ENCODE results near the gene PKNOX1.
"Not testable (repeated sequence)": the region's sequence is repeated elsewhere in the genome, so short reads cannot be mapped to it uniquely, and the experiment has no call there.

The PKNOX1 gene

GRCh38 chr21:42973991-42974831 is at the start of gene PKNOX1:
Gene PKNOX1 (plus strand): TSS chr21:42974562. CDS start chr21:43004382, 29,820 bp downstream.
- Histone ChIP-seq H3K36me3 (ENCODE audit: low read length) (no peaks in the 10 kb centered on the region), H3K4me2 (ENCODE audit: low read depth, low read length, poor library complexity, severe bottlenecking) (peak within 1 kb of the TSS; percentile 62), H3K9ac (ENCODE audit: low read length) (peak within 1 kb of the TSS; percentile 94), H2AFZ (ENCODE audit: low read depth, low read length, severe bottlenecking) (peak within 1 kb of the TSS; percentile 43), H3K27me3 (ENCODE audit: low read length) (no peaks in the 10 kb centered on the region), H3F3A (ENCODE audit: insufficient read depth) (peaks cover 19% of the 10 kb centered on the region), H3K4me3 (ENCODE audit: insufficient read depth, low read length, poor library complexity, severe bottlenecking) (peak within 1 kb of the TSS; percentile 84), H3K9me3 (ENCODE audit: insufficient read depth, low read length) (no peaks in the 10 kb centered on the region), H3K79me2 (ENCODE audit: insufficient read depth, low read length) (peaks cover 34% of the 10 kb centered on the region), H4K20me1 (ENCODE audit: low read depth, low read length) (no peaks in the 10 kb centered on the region), H3K9me2 (replicated peaks; ENCODE audit: insufficient read depth, low read length) (no peaks in the 10 kb centered on the region), H3K27ac (ENCODE audit: low read depth, low read length) (peak within 1 kb of the TSS; percentile 64)
- TF ChIP-seq EZH2phosphoT487 (conservative IDR thresholded peaks at IDR 0.05; ENCODE audit: low read length) = no peak
- TF ChIP-seq, protein P1, sequence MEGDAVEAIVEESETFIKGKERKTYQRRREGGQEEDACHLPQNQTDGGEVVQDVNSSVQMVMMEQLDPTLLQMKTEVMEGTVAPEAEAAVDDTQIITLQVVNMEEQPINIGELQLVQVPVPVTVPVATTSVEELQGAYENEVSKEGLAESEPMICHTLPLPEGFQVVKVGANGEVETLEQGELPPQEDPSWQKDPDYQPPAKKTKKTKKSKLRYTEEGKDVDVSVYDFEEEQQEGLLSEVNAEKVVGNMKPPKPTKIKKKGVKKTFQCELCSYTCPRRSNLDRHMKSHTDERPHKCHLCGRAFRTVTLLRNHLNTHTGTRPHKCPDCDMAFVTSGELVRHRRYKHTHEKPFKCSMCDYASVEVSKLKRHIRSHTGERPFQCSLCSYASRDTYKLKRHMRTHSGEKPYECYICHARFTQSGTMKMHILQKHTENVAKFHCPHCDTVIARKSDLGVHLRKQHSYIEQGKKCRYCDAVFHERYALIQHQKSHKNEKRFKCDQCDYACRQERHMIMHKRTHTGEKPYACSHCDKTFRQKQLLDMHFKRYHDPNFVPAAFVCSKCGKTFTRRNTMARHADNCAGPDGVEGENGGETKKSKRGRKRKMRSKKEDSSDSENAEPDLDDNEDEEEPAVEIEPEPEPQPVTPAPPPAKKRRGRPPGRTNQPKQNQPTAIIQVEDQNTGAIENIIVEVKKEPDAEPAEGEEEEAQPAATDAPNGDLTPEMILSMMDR (IDR thresholded peaks at IDR 0.05; ENCODE audit: insufficient read depth, low read length, poor library complexity, severe bottlenecking) = no peak

GRCh38 chr21:42925114-42925926 is 49.0 kb upstream of the PKNOX1 start, which contains the start of gene ERVH48-1:
Gene ERVH48-1 (minus strand): TSS chr21:42925630. CDS start chr21:42919006, 6,624 bp downstream.
- H3F3A ChIP-seq (ENCODE audit: insufficient read depth) = no peaks in the 10 kb centered on the region
- no peaks in the 10 kb centered on the region for H3K79me2 ChIP-seq (ENCODE audit: insufficient read depth, low read length)
- H3K9ac ChIP-seq (ENCODE audit: low read length) = peak within 1 kb of the TSS; percentile 59
- no peaks in the 10 kb centered on the region for H4K20me1 ChIP-seq (ENCODE audit: low read depth, low read length)
- H2AFZ ChIP-seq (ENCODE audit: low read depth, low read length, severe bottlenecking) = peak within 1 kb of the TSS; percentile 92
- no peaks in the 10 kb centered on the region for H3K36me3 ChIP-seq (ENCODE audit: low read length)
- H3K27me3 ChIP-seq (ENCODE audit: low read length) = no peaks in the 10 kb centered on the region
- no peak within 1 kb of the TSS for H3K4me3 ChIP-seq (ENCODE audit: insufficient read depth, low read length, poor library complexity, severe bottlenecking)
- TF ChIP-seq EZH2phosphoT487 (conservative IDR thresholded peaks at IDR 0.05; ENCODE audit: low read length) = no peak
- no peaks in the 10 kb centered on the region for H3K9me3 ChIP-seq (ENCODE audit: insufficient read depth, low read length)
- H3K9me2 ChIP-seq (replicated peaks; ENCODE audit: insufficient read depth, low read length) = no peaks in the 10 kb centered on the region
- peak within 1 kb of the TSS; percentile 47 for H3K4me2 ChIP-seq (ENCODE audit: low read depth, low read length, poor library complexity, severe bottlenecking)
- H3K27ac ChIP-seq (ENCODE audit: low read depth, low read length) = no peak within 1 kb of the TSS

DNA sequence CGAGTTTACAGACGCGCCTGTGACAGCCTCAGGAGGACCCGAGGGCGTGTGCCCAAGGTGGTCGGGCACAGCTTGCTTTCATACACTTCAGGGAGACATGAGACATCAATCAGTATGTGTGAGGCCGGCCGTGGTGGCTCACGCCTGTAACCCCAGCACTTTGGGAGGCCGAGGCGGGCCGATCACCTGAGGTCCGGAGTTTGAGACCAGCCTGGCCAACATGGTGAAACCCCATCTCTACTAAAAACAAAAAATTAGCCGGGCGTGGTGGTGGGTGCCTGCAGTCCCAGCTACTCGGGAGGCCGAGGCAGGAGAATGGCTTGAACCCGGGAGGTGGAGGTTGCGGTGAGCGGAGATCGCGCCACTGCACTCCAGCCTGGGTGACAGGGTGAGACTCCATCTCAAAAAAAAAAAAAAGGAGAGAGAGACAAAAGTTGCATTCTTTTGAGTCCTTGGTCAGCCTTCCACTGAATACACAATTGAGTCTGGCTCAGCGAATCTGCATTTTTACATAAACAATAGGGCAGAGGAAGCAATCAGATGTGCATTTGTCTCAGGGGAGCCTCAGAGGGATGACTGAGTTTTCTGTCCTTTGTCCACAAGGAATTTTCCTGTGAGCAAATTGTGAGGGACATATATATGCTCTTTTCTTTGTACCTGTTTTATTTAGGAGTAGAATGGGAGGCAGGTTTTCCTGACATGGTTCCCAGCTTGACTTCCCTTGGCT is 46.7 kb upstream of the PKNOX1 start:
- not testable (repeated sequence) for H2AFZ ChIP-seq (ENCODE audit: low read depth, low read length, severe bottlenecking); H3K4me3 ChIP-seq (ENCODE audit: insufficient read depth, low read length, poor library complexity, severe bottlenecking); H4K20me1 ChIP-seq (ENCODE audit: low read depth, low read length); H3K27ac ChIP-seq (ENCODE audit: low read depth, low read length); H3K9me2 ChIP-seq (replicated peaks; ENCODE audit: insufficient read depth, low read length); H3K4me2 ChIP-seq (ENCODE audit: low read depth, low read length, poor library complexity, severe bottlenecking); H3K36me3 ChIP-seq (ENCODE audit: low read length); H3K27me3 ChIP-seq (ENCODE audit: low read length); H3F3A ChIP-seq (ENCODE audit: insufficient read depth); H3K9ac ChIP-seq (ENCODE audit: low read length); H3K79me2 ChIP-seq (ENCODE audit: insufficient read depth, low read length); H3K9me3 ChIP-seq (ENCODE audit: insufficient read depth, low read length)

- H3F3A ChIP-seq (ENCODE audit: insufficient read depth) = no peaks in the 10 kb centered on the region
- H3K27ac ChIP-seq (ENCODE audit: low read depth, low read length) = no peak overlapping the region
- TF ChIP-seq, protein P1 (IDR thresholded peaks at IDR 0.05; ENCODE audit: insufficient read depth, low read length, poor library complexity, severe bottlenecking) = no peak
- TF ChIP-seq EZH2phosphoT487 (conservative IDR thresholded peaks at IDR 0.05; ENCODE audit: low read length) = no peak
- H3K79me2 ChIP-seq (ENCODE audit: insufficient read depth, low read length) = no peaks in the 10 kb centered on the region
- no peak overlapping the region for H3K4me3 ChIP-seq (ENCODE audit: insufficient read depth, low read length, poor library complexity, severe bottlenecking)
- H3K36me3 ChIP-seq (ENCODE audit: low read length) = no peaks in the 10 kb centered on the region
- no peak overlapping the region for H3K9ac ChIP-seq (ENCODE audit: low read length)
- no peaks in the 10 kb centered on the region for H4K20me1 ChIP-seq (ENCODE audit: low read depth, low read length)
- no peaks in the 10 kb centered on the region for H3K27me3 ChIP-seq (ENCODE audit: low read length)
- no peak overlapping the region for H3K4me2 ChIP-seq (ENCODE audit: low read depth, low read length, poor library complexity, severe bottlenecking)
- no peak overlapping the region for H2AFZ ChIP-seq (ENCODE audit: low read depth, low read length, severe bottlenecking)
- H3K9me3 ChIP-seq (ENCODE audit: insufficient read depth, low read length) = no peaks in the 10 kb centered on the region
- no peaks in the 10 kb centered on the region for H3K9me2 ChIP-seq (replicated peaks; ENCODE audit: insufficient read depth, low read length)
Measured at GRCh38 chr21:42929969-42930368, 44.4 kb upstream of the PKNOX1 start.
